Measurements from ENCODE around the gene LEP.

GRCh38 chr7:128221929-128222403, 19.1 kb upstream of the LEP start:
- TF ChIP-seq CTCF (IDR thresholded peaks at IDR 0.05), result no peak
- TF ChIP-seq POLR2A (IDR thresholded peaks at IDR 0.05), result no peak
